HepG2 (cell line): Measurements from ENCODE around the gene CLPTM1L. TPM values are rescaled to one million over a fixed set of nuclear protein-coding genes. Genes with fewer than 3 reads are reported as not detected.

Experiments
- GATAD2A ChIP-seq: IDR thresholded peaks from 2 replicates; pipeline ENCODE4 v1.6.1; 2016
- MAF1 ChIP-seq: sonication (generic); formaldehyde crosslinking; IDR thresholded peaks from 2 replicates; pipeline ENCODE4 v1.5.0; 2020; ENCODE audit warnings: missing genetic modification reagents, borderline replicate concordance
- MXD4 ChIP-seq: IDR thresholded peaks from 2 replicates; pipeline ENCODE4 v1.6.1; 2016; ENCODE audit warnings: mild to moderate bottlenecking, missing biosample characterization, missing genetic modification reagents
- NFRKB ChIP-seq: fragments of 450-650 bp; IDR thresholded peaks from 2 replicates; pipeline ENCODE4 v1.6.1; 2017
- RFX5 ChIP-seq: IDR thresholded peaks from 2 replicates; pipeline ENCODE4 v1.6.1; 2011; ENCODE audit warnings: low read depth, low read length, improper control_type of control experiment
- SIN3A ChIP-seq: IDR thresholded peaks from 2 replicates; pipeline ENCODE4 v1.6.1; 2011; ENCODE audit warnings: low read depth, mild to moderate bottlenecking, control low read depth, low read length, borderline replicate concordance
- ZNF260 ChIP-seq: sonication (generic); formaldehyde crosslinking; IDR thresholded peaks from 2 replicates; pipeline ENCODE4 v1.4.0; 2020; ENCODE audit warnings: missing genetic modification reagents, low read depth, mild to moderate bottlenecking, borderline replicate concordance
- ZNF331 ChIP-seq: sonication (generic); formaldehyde crosslinking; IDR thresholded peaks from 2 replicates; pipeline ENCODE4 v1.4.0; 2020; ENCODE audit warnings: missing genetic modification reagents
- ZNF543 ChIP-seq: sonication (generic); formaldehyde crosslinking; IDR thresholded peaks from 2 replicates; pipeline ENCODE4 v1.4.0; 2020; ENCODE audit warnings: mild to moderate bottlenecking, missing genetic modification reagents
- polyA plus RNA-seq, 8 experiments: library from polyadenylated mRNA; depleted of rRNA in 3 of 8; stranded (reverse) in 7 of 8; unstranded in 1 of 8; fragments of >200 nt; fragmentation: Illumina TruSeq in 4 of 8; extraction: Trizol in 4 of 8; gene quantifications; 2 replicates each; pipeline versions ENCODE4 v1.2.1 to v1.2.3, GENCODE V29; 2011 to 2016; ENCODE audit warnings: low read depth in 4 of 8, missing spikeins in 1 of 8, mixed read lengths in 1 of 8; ENCODE audit not compliant: insufficient read depth in 1 of 8
- total RNA-seq, 5 experiments: library from RNA; depleted of rRNA; stranded (reverse); fragments of >200 nt; fragmentation: Illumina TruSeq; extraction: Trizol; gene quantifications; 2 replicates each; pipeline ENCODE4 v1.2.3, GENCODE V29; 2016; ENCODE audit warnings: low read depth in 1 of 5
- TF ChIP-seq, protein P1 (sequence below): sonication (generic); formaldehyde crosslinking; IDR thresholded peaks from 2 replicates; pipeline ENCODE4 v1.4.0; 2020; ENCODE audit warnings: missing genetic modification reagents, borderline replicate concordance
- TF ChIP-seq, protein P2 (sequence below): sonication (generic); formaldehyde crosslinking; IDR thresholded peaks from 2 replicates; pipeline ENCODE4 v1.8.0; 2022; ENCODE audit warnings: missing genetic modification reagents, mild to moderate bottlenecking, borderline replicate concordance
- TF ChIP-seq, protein P3 (sequence below): sonication (generic); formaldehyde crosslinking; IDR thresholded peaks from 2 replicates; pipeline ENCODE4 v1.4.0; 2020; ENCODE audit warnings: mild to moderate bottlenecking, missing genetic modification reagents
- TF ChIP-seq, protein P4 (sequence below): sonication (generic); formaldehyde crosslinking; IDR thresholded peaks from 2 replicates; pipeline ENCODE4 v1.9.0; 2021; ENCODE audit warnings: mild to moderate bottlenecking, missing genetic modification reagents

The CLPTM1L gene
- total and polyA plus RNA-seq, 2 of the 13 experiments (the other 11 are each of a cell fraction or from before 2014, with no cell fraction given): 80.3 to 124 TPM

DNA sequence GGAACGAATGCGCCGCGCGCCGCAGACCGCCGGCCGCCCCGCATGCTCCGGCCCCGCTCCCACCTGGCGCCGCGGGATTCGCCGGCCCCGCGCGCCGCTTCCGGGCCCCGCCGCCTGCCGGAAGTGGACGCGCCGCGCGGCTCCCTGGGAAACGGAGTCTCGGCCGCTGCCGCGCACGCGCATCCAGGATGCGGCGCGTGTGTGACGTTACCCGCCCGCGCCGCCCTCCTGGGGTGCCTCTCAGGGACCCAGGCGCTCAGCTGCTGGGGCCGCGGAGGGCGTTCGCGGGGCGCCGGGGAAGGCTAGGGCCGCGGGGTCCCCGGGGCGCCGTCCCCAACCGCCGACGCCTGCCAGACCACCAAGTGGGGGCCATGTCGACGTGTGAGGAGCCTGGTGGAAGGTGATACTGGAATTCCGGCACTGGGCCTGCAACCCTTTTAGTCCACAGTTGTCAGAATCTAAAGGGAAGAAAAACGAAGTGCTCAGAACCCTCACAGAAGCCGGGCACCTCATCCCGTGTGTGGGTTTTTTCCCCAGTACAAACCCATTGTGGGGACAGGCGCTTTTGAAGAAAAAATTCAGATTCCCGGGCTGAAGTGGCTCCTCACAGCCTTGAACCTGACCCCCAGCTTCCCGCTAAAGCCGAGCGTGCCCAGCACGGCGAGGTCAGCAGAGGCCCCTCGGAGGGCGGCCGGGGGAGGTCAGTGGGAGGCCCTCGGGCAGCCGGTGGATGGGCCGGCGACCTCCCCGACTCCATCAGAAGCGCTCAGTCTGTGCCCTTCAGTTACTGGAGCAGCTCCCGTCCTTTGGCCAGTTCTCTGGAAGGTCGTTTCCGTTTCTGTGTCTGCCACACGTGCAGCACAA lies at the start of gene CLPTM1L (continued):
- TF ChIP-seq, protein P1, sequence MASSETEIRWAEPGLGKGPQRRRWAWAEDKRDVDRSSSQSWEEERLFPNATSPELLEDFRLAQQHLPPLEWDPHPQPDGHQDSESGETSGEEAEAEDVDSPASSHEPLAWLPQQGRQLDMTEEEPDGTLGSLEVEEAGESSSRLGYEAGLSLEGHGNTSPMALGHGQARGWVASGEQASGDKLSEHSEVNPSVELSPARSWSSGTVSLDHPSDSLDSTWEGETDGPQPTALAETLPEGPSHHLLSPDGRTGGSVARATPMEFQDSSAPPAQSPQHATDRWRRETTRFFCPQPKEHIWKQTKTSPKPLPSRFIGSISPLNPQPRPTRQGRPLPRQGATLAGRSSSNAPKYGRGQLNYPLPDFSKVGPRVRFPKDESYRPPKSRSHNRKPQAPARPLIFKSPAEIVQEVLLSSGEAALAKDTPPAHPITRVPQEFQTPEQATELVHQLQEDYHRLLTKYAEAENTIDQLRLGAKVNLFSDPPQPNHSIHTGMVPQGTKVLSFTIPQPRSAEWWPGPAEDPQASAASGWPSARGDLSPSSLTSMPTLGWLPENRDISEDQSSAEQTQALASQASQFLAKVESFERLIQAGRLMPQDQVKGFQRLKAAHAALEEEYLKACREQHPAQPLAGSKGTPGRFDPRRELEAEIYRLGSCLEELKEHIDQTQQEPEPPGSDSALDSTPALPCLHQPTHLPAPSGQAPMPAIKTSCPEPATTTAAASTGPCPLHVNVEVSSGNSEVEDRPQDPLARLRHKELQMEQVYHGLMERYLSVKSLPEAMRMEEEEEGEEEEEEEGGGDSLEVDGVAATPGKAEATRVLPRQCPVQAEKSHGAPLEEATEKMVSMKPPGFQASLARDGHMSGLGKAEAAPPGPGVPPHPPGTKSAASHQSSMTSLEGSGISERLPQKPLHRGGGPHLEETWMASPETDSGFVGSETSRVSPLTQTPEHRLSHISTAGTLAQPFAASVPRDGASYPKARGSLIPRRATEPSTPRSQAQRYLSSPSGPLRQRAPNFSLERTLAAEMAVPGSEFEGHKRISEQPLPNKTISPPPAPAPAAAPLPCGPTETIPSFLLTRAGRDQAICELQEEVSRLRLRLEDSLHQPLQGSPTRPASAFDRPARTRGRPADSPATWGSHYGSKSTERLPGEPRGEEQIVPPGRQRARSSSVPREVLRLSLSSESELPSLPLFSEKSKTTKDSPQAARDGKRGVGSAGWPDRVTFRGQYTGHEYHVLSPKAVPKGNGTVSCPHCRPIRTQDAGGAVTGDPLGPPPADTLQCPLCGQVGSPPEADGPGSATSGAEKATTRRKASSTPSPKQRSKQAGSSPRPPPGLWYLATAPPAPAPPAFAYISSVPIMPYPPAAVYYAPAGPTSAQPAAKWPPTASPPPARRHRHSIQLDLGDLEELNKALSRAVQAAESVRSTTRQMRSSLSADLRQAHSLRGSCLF (CRISPR knock-in tag): no peak
- peak; percentile 71 for TF ChIP-seq SIN3A
- TF ChIP-seq GATAD2A (CRISPR knock-in tag): no peak
- peak; percentile 52 for TF ChIP-seq MXD4 (CRISPR knock-in tag)
- no peak for TF ChIP-seq NFRKB
- TF ChIP-seq, protein P2, sequence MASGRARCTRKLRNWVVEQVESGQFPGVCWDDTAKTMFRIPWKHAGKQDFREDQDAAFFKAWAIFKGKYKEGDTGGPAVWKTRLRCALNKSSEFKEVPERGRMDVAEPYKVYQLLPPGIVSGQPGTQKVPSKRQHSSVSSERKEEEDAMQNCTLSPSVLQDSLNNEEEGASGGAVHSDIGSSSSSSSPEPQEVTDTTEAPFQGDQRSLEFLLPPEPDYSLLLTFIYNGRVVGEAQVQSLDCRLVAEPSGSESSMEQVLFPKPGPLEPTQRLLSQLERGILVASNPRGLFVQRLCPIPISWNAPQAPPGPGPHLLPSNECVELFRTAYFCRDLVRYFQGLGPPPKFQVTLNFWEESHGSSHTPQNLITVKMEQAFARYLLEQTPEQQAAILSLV (CRISPR knock-in tag): no peak
- TF ChIP-seq, protein P3, sequence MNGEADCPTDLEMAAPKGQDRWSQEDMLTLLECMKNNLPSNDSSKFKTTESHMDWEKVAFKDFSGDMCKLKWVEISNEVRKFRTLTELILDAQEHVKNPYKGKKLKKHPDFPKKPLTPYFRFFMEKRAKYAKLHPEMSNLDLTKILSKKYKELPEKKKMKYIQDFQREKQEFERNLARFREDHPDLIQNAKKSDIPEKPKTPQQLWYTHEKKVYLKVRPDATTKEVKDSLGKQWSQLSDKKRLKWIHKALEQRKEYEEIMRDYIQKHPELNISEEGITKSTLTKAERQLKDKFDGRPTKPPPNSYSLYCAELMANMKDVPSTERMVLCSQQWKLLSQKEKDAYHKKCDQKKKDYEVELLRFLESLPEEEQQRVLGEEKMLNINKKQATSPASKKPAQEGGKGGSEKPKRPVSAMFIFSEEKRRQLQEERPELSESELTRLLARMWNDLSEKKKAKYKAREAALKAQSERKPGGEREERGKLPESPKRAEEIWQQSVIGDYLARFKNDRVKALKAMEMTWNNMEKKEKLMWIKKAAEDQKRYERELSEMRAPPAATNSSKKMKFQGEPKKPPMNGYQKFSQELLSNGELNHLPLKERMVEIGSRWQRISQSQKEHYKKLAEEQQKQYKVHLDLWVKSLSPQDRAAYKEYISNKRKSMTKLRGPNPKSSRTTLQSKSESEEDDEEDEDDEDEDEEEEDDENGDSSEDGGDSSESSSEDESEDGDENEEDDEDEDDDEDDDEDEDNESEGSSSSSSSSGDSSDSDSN (CRISPR knock-in tag): peak; percentile 45; the same call in 1 of the 2 replicates
- 0 out of 2 replicates have a peak, but pooled peaks have one; percentile 30 for TF ChIP-seq RFX5
- TF ChIP-seq ZNF543 (CRISPR knock-in tag): no peak
- no peak for TF ChIP-seq ZNF260 (CRISPR knock-in tag)
- TF ChIP-seq, protein P4, sequence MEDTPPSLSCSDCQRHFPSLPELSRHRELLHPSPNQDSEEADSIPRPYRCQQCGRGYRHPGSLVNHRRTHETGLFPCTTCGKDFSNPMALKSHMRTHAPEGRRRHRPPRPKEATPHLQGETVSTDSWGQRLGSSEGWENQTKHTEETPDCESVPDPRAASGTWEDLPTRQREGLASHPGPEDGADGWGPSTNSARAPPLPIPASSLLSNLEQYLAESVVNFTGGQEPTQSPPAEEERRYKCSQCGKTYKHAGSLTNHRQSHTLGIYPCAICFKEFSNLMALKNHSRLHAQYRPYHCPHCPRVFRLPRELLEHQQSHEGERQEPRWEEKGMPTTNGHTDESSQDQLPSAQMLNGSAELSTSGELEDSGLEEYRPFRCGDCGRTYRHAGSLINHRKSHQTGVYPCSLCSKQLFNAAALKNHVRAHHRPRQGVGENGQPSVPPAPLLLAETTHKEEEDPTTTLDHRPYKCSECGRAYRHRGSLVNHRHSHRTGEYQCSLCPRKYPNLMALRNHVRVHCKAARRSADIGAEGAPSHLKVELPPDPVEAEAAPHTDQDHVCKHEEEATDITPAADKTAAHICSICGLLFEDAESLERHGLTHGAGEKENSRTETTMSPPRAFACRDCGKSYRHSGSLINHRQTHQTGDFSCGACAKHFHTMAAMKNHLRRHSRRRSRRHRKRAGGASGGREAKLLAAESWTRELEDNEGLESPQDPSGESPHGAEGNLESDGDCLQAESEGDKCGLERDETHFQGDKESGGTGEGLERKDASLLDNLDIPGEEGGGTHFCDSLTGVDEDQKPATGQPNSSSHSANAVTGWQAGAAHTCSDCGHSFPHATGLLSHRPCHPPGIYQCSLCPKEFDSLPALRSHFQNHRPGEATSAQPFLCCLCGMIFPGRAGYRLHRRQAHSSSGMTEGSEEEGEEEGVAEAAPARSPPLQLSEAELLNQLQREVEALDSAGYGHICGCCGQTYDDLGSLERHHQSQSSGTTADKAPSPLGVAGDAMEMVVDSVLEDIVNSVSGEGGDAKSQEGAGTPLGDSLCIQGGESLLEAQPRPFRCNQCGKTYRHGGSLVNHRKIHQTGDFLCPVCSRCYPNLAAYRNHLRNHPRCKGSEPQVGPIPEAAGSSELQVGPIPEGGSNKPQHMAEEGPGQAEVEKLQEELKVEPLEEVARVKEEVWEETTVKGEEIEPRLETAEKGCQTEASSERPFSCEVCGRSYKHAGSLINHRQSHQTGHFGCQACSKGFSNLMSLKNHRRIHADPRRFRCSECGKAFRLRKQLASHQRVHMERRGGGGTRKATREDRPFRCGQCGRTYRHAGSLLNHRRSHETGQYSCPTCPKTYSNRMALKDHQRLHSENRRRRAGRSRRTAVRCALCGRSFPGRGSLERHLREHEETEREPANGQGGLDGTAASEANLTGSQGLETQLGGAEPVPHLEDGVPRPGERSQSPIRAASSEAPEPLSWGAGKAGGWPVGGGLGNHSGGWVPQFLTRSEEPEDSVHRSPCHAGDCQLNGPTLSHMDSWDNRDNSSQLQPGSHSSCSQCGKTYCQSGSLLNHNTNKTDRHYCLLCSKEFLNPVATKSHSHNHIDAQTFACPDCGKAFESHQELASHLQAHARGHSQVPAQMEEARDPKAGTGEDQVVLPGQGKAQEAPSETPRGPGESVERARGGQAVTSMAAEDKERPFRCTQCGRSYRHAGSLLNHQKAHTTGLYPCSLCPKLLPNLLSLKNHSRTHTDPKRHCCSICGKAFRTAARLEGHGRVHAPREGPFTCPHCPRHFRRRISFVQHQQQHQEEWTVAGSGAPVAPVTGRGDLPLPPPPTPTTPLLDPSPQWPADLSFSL: no peak
- TF ChIP-seq ZNF331 (CRISPR knock-in tag): no peak
- no peak for TF ChIP-seq MAF1
